HepG2 (cell line): Measurements from ENCODE around the gene INO80B. TPM values are rescaled to one million over a fixed set of nuclear protein-coding genes. Genes with fewer than 3 reads are reported as not detected.
A peak's percentile ranks its signal among the peaks of the same experiment; 100 is the strongest.

Source experiments
- HNF4A ChIP-seq: sonication (generic); formaldehyde crosslinking; IDR thresholded peaks from 2 replicates; pipeline ENCODE4 v1.4.0; 2020; ENCODE audit warnings: missing genetic modification reagents
- HNF4G ChIP-seq, 2 experiments: sonication (generic) in 1 of 2; formaldehyde crosslinking in 1 of 2; IDR thresholded peaks; 2 replicates each; pipeline versions ENCODE4 v1.4.0 to v1.6.1; 2011 to 2020; ENCODE audit warnings: borderline replicate concordance in 2 of 2, low read depth in 2 of 2, mild to moderate bottlenecking in 2 of 2, low read length in 1 of 2, missing genetic modification reagents in 1 of 2, moderate library complexity in 1 of 2
- ISL2 ChIP-seq: sonication (generic); formaldehyde crosslinking; IDR thresholded peaks from 2 replicates; pipeline ENCODE4 v1.5.0; 2020; ENCODE audit warnings: missing genetic modification reagents
- KDM6A ChIP-seq: IDR thresholded peaks from 2 replicates; pipeline ENCODE4 v1.6.1; 2016; ENCODE audit warnings: low read depth
- LRRFIP1 ChIP-seq: sonication (generic); formaldehyde crosslinking; conservative IDR thresholded peaks from 2 replicates; pipeline ENCODE4 v1.4.0; 2020; ENCODE audit warnings: missing genetic modification reagents
- MAX ChIP-seq: IDR thresholded peaks from 2 replicates; pipeline ENCODE4 v1.6.1; 2012; ENCODE audit warnings: inconsistent platforms
- MZF1 ChIP-seq: sonication (generic); formaldehyde crosslinking; IDR thresholded peaks from 2 replicates; pipeline ENCODE4 v1.8.1; 2023; ENCODE audit warnings: mild to moderate bottlenecking, missing genetic modification reagents, borderline replicate concordance
- PPARG ChIP-seq: conservative IDR thresholded peaks from 2 replicates; pipeline ENCODE4 v1.6.1; 2016; ENCODE audit warnings: missing biosample characterization, missing genetic modification reagents
- RORA ChIP-seq: sonication (generic); formaldehyde crosslinking; IDR thresholded peaks from 2 replicates; pipeline ENCODE4 v1.5.0; 2020; ENCODE audit warnings: mild to moderate bottlenecking, missing genetic modification reagents, moderate library complexity
- SRSF4 ChIP-seq: fragments of 200-400 bp; formaldehyde crosslinking; IDR thresholded peaks from one replicate; pipeline ENCODE4 v1.6.1; 2018; ENCODE audit warnings: mild to moderate bottlenecking, low read depth, low read length, moderate library complexity; ENCODE audit not compliant: poor library complexity, severe bottlenecking
- STAT5B ChIP-seq: sonication (generic); formaldehyde crosslinking; IDR thresholded peaks from 2 replicates; pipeline ENCODE4 v1.4.0; 2020; ENCODE audit warnings: missing genetic modification reagents
- ZBTB25 ChIP-seq: IDR thresholded peaks from 2 replicates; pipeline ENCODE4 v1.6.1; 2018; ENCODE audit warnings: missing genetic modification reagents
- ZC3H4 ChIP-seq: sonication (generic); formaldehyde crosslinking; IDR thresholded peaks from 2 replicates; pipeline ENCODE4 v1.4.0; 2020; ENCODE audit warnings: missing genetic modification reagents, borderline replicate concordance
- ZFP90 ChIP-seq: sonication (generic); formaldehyde crosslinking; IDR thresholded peaks from 2 replicates; pipeline ENCODE4 v1.8.0; 2022; ENCODE audit warnings: missing genetic modification reagents, mild to moderate bottlenecking, inconsistent platforms, borderline replicate concordance
- ZFX ChIP-seq: sonication (generic); formaldehyde crosslinking; IDR thresholded peaks from 2 replicates; pipeline ENCODE4 v1.4.0; 2020; ENCODE audit warnings: mild to moderate bottlenecking, low read depth, missing genetic modification reagents, moderate library complexity
- ZNF331 ChIP-seq: sonication (generic); formaldehyde crosslinking; IDR thresholded peaks from 2 replicates; pipeline ENCODE4 v1.4.0; 2020; ENCODE audit warnings: missing genetic modification reagents
- ZNF574 ChIP-seq: sonication (generic); formaldehyde crosslinking; IDR thresholded peaks from 2 replicates; pipeline ENCODE4 v1.4.0; 2020; ENCODE audit warnings: missing genetic modification reagents
- ZNF746 ChIP-seq: sonication (generic); formaldehyde crosslinking; IDR thresholded peaks from 2 replicates; pipeline ENCODE4 v1.8.0; 2022; ENCODE audit warnings: mild to moderate bottlenecking, missing genetic modification reagents
- polyA plus RNA-seq, 8 experiments: library from polyadenylated mRNA; depleted of rRNA in 3 of 8; stranded (reverse) in 7 of 8; unstranded in 1 of 8; fragments of >200 nt; fragmentation: Illumina TruSeq in 4 of 8; extraction: Trizol in 4 of 8; gene quantifications; 2 replicates each; pipeline versions ENCODE4 v1.2.1 to v1.2.3, GENCODE V29; 2011 to 2016; ENCODE audit warnings: low read depth in 4 of 8, missing spikeins in 1 of 8, mixed read lengths in 1 of 8; ENCODE audit not compliant: insufficient read depth in 1 of 8
- total RNA-seq, 5 experiments: library from RNA; depleted of rRNA; stranded (reverse); fragments of >200 nt; fragmentation: Illumina TruSeq; extraction: Trizol; gene quantifications; 2 replicates each; pipeline ENCODE4 v1.2.3, GENCODE V29; 2016; ENCODE audit warnings: low read depth in 1 of 5
- TF ChIP-seq, protein P1 (sequence below): sonication (generic); formaldehyde crosslinking; conservative IDR thresholded peaks from 2 replicates; pipeline ENCODE4 v1.8.0; 2022; ENCODE audit warnings: mild to moderate bottlenecking, moderate library complexity, missing genetic modification reagents

The INO80B gene
- total and polyA plus RNA-seq, 2 of the 13 experiments (the other 11 are each of a cell fraction or from before 2014, with no cell fraction given) = 6.2 to 14.5 TPM

DNA sequence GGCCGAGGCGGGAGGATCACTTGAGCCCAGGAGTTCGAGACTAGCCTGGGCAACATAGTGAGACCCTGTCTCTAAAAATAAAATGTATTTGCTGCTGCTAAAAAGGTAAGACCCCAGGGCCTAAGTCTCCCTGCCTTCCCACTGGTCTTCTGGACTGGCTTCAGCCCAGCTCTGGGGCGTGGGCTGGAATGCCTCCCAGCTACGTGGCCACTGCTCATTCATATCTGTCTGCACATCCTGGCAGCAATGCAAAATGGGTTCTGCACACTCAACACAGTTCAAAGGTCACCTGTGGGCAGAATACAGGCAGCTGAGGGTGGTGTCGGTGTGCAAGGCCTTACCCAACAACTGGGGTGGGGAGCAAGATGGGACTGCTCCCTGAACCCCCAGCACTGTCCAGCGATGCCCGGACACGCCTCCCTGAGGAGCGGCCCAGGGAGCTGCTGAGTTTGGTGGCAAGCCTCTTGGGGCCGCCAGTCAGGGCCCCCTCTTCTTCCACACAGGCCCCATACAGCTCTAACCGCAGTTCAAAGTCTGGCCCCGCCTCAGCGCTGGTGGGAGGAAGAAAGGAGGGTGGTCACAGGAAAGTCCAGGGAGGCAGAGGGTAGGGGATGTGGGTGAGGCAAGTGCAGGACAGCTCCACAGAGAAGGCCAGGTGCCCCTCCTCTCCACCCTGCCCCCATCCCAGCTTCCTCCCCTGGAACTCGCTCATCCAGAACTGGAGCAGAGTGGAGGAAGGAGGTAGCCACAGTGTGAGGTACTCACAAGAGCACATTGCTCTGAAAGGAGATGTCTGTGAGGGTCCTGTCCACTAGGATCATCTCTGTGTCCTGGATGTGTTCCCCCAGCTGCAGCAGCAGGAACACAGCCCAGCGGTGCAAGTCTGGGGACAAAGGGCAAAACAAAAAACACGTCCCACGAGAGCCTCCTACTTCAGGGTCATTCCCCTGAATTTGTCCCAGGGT is 25.1 kb upstream of the INO80B start (continued):
- TF ChIP-seq ZFX = peak; percentile 87
- no peak for TF ChIP-seq SRSF4
- TF ChIP-seq ISL2 (CRISPR knock-in tag) = peak; percentile 33; the same call in 1 of the 2 replicates
- TF ChIP-seq ZNF746 (CRISPR knock-in tag) = no peak
- TF ChIP-seq KDM6A (CRISPR knock-in tag) = peak; percentile 93
- no peak for TF ChIP-seq STAT5B (CRISPR knock-in tag)
- TF ChIP-seq ZNF331 (CRISPR knock-in tag) = peak; percentile 57
- TF ChIP-seq RORA = no peak
- peak; percentile 97 for TF ChIP-seq HNF4A
- TF ChIP-seq MAX = peak; percentile 71
- TF ChIP-seq PPARG (CRISPR knock-in tag) = 0 out of 2 replicates have a peak, but pooled peaks have one; percentile 48
- peak; percentile 84 for TF ChIP-seq HNF4G (IDR thresholded peaks at IDR 0.05; ENCODE audit: borderline replicate concordance, low read depth, low read length)
- TF ChIP-seq HNF4G (CRISPR knock-in tag; IDR thresholded peaks at IDR 0.05; ENCODE audit: borderline replicate concordance, low read depth) = peak; percentile 99
- no peak for TF ChIP-seq MZF1 (CRISPR knock-in tag)
- 0 out of 2 replicates have a peak, but pooled peaks have one; percentile 39 for TF ChIP-seq ZFP90 (CRISPR knock-in tag)
- no peak for TF ChIP-seq ZC3H4 (CRISPR knock-in tag)
- peak; percentile 15; the same call in 1 of the 2 replicates for TF ChIP-seq ZNF574
- TF ChIP-seq LRRFIP1 = no peak
- peak; percentile 26; the same call in 1 of the 2 replicates for TF ChIP-seq ZBTB25 (CRISPR knock-in tag)
- TF ChIP-seq, protein P1, sequence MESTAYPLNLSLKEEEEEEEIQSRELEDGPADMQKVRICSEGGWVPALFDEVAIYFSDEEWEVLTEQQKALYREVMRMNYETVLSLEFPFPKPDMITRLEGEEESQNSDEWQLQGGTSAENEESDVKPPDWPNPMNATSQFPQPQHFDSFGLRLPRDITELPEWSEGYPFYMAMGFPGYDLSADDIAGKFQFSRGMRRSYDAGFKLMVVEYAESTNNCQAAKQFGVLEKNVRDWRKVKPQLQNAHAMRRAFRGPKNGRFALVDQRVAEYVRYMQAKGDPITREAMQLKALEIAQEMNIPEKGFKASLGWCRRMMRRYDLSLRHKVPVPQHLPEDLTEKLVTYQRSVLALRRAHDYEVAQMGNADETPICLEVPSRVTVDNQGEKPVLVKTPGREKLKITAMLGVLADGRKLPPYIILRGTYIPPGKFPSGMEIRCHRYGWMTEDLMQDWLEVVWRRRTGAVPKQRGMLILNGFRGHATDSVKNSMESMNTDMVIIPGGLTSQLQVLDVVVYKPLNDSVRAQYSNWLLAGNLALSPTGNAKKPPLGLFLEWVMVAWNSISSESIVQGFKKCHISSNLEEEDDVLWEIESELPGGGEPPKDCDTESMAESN (CRISPR knock-in tag) = peak; percentile 89
